T-cell (primary cell): ENCODE data around the gene ZCCHC3. TPM values are rescaled to one million over a fixed set of nuclear protein-coding genes. Genes with fewer than 3 reads are reported as not detected.

Source experiments
- ATAC-seq, 4 experiments: fragments of 200-7000 bp in 3 of 4; fragments of 150-1000 bp in 1 of 4; cut with Tn5 transposase; replicated peaks in 1 of 4; 1 replicate in 3 of 4; 2 replicates in 1 of 4; pipeline ENCODE4 v1.10.0; 2021; ENCODE audit warnings: moderate library complexity in 3 of 4, mild to moderate bottlenecking in 2 of 4, moderate number of reproducible peaks in 1 of 4
- CTCF ChIA-PET, 2 donors: fragments of 300-600 bp; sonication (Branson Sonifier 250); formaldehyde crosslinking; loops; one replicate each; lab custom pipeline; 2022; ENCODE audit warnings: antibody characterized with exemption in 2 of 2; lab: Charles Lee
- POLR2A ChIA-PET, 2 donors: fragments of 300-600 bp; sonication (Branson Sonifier 250); formaldehyde crosslinking; loops; one replicate each; lab custom pipeline; 2022; ENCODE audit warnings: antibody characterized with exemption in 2 of 2; lab: Charles Lee
- DNase-seq, 35 experiments: peaks; one replicate each; pipeline versions ENCODE4 v3.0.0 to v3.0.0-alpha.2; 2013 to 2023
- H3K27ac ChIP-seq: one replicate; pipeline ENCODE4 v1.5.1; 2013; ENCODE audit warnings: low read length
- H3K27me3 ChIP-seq, 2 experiments: replicated peaks in 1 of 2; 1 replicate in 1 of 2; 2 replicates in 1 of 2; pipeline versions ENCODE4 v1.6.1 to v1.7.0; 2013; ENCODE audit warnings: low read length in 1 of 2, mixed read lengths in 1 of 2; ENCODE audit not compliant: control insufficient read depth in 2 of 2, insufficient read depth in 2 of 2; ENCODE audit errors: extremely low read depth in 1 of 2
- H3K36me3 ChIP-seq, 2 donors: 1 replicate in 1 of 2; 2 replicates in 1 of 2; pipeline versions ENCODE4 v1.6.1 to v1.7.0; 2013; ENCODE audit warnings: low read length in 1 of 2; ENCODE audit not compliant: control insufficient read depth in 2 of 2, insufficient read depth in 1 of 2; ENCODE audit errors: extremely low read depth in 1 of 2
- H3K4me1 ChIP-seq, 2 experiments: 1 replicate in 1 of 2; 2 replicates in 1 of 2; pipeline versions ENCODE4 v1.6.1 to v1.7.0; 2013; ENCODE audit warnings: low read length in 2 of 2, mixed read lengths in 1 of 2; ENCODE audit not compliant: insufficient read depth in 2 of 2, control insufficient read depth in 1 of 2; ENCODE audit errors: extremely low read depth in 1 of 2
- H3K4me3 ChIP-seq, 2 donors: 1 replicate in 1 of 2; 2 replicates in 1 of 2; pipeline versions ENCODE4 v1.5.1 to v1.7.0; 2013; ENCODE audit warnings: mild to moderate bottlenecking in 2 of 2, low read length in 1 of 2, moderate library complexity in 1 of 2; ENCODE audit not compliant: control insufficient read depth in 1 of 2; ENCODE audit errors: extremely low read depth in 1 of 2
- H3K9me3 ChIP-seq: 2 replicates; pipeline ENCODE4 v1.7.0; 2013
- H3K27ac Mint-ChIP-seq, 2 donors: one replicate each; pipeline ENCODE4 v1.8.0; 2020 to 2021; ENCODE audit warnings: mild to moderate bottlenecking in 2 of 2, mixed read lengths in 2 of 2
- H3K27me3 Mint-ChIP-seq, 2 donors: one replicate each; pipeline ENCODE4 v1.8.0; 2021 to 2022; ENCODE audit warnings: mixed read lengths in 2 of 2
- H3K36me3 Mint-ChIP-seq: one replicate; pipeline ENCODE4 v1.8.0; 2021; ENCODE audit warnings: mixed read lengths
- H3K4me1 Mint-ChIP-seq, 3 donors: one replicate each; pipeline ENCODE4 v1.8.0; 2020 to 2022; ENCODE audit warnings: mixed read lengths in 3 of 3, mild to moderate bottlenecking in 1 of 3
- H3K4me3 Mint-ChIP-seq, 3 donors: one replicate each; pipeline ENCODE4 v1.8.0; 2020 to 2022; ENCODE audit warnings: mild to moderate bottlenecking in 3 of 3, mixed read lengths in 3 of 3, moderate library complexity in 3 of 3
- H3K9me3 Mint-ChIP-seq, 3 donors: one replicate each; pipeline ENCODE4 v1.8.0; 2020 to 2022; ENCODE audit warnings: mixed read lengths in 3 of 3
- WGBS: methylation state at CpG from one replicate; pipeline ENCODE4 v1.1.5; 2013; ENCODE audit warnings: missing lambda C conversion rate; ENCODE audit not compliant: insufficient coverage; 5-methylcytosine and 5-hydroxymethylcytosine counted together
- total RNA-seq, 35 experiments: library from RNA in 6 of 35; stranded (reverse) in 6 of 35; fragments of 120-200 nt in 1 of 35; gene quantifications; one replicate each; pipeline versions ENCODE4 v1.2.1 to v1.2.4 and lab custom pipeline; 2013 to 2026

ZCCHC3 gene
- total RNA-seq, 5 donors from 2014 or later (not counting 1 experiment from before 2014, with no cell fraction given), result 16.7 to 30.2 (median 27.3) TPM

DNA sequence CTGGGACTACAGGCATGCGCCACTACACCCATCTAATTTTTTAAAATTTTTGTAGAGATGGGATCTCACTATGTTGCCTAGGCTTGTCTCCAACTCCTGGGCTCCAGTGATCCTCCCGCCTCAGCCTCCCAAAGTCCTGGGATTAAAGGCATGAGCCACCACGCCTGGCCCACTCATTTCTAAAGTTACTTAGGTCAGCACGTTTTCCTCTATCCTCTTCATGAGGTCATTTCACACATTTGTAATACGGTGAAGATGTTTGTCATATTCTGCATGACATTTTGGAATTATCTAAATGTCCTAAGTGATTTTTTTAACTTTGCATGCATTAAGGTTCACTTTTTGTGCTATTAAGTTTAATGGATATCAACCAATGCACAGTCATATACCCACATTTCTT, 16.0 kb downstream of the ZCCHC3 start:
- ATAC-seq (no peak), DNase-seq (no peak)
- ChIA-PET POLR2A (interaction anchor here in 1 of 2 donors (0.6 kb wide), 1 partner anchor 43 kb away, joined by 4 read pairs; no protein-coding TSS in a partner anchor), CTCF (no interaction called here)
- H3K4me1 ChIP-seq, result peaks cover 0 to 9% of the 10 kb centered on the region in 2 experiments
- no peaks in the 10 kb centered on the region for H3K27me3 Mint-ChIP-seq
- no CpG with 5 or more reads among the region's 5 CpGs for WGBS
- H3K4me1 Mint-ChIP-seq, result peaks cover 15% of the 10 kb centered on the region in 3 donors
- H3K27ac ChIP-seq, result no peak overlapping the region
- no peak overlapping the region for H3K4me3 ChIP-seq
- H3K27me3 ChIP-seq, result peaks cover 0 to 5% of the 10 kb centered on the region in 2 experiments
- H3K36me3 ChIP-seq, result no peaks in the 10 kb centered on the region
- H3K9me3 ChIP-seq, result no peaks in the 10 kb centered on the region
- H3K9me3 Mint-ChIP-seq, result no peaks in the 10 kb centered on the region
- H3K4me3 Mint-ChIP-seq, result no peak overlapping the region
- no peak overlapping the region for H3K27ac Mint-ChIP-seq
- H3K36me3 Mint-ChIP-seq, result peaks cover 4% of the 10 kb centered on the region

DNA sequence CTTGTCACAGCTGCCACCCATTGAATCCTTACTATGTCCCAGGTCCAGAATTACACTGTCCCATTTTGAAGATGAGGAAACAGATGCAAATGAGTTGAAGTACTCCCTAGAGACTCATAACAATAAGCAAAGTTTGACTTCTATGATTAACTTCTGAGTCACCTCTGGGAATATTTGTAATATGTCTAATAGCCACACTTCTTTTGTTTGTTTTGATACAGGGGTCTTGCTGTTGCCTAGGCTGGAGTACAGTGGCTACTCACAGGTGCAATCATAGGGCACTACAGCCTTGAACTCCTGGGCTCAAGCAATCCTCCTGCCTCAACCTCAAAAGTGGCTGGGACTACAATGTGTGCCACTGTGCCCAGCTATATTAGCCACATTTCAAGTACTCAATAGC, 16.6 kb downstream of the ZCCHC3 start:
- Mint-ChIP-seq H3K36me3 (peaks cover 4% of the 10 kb centered on the region), H3K4me1 (peaks cover 15% of the 10 kb centered on the region in 3 donors), H3K4me3 (no peak overlapping the region), H3K9me3 (no peaks in the 10 kb centered on the region), H3K27ac (no peak overlapping the region), H3K27me3 (no peaks in the 10 kb centered on the region)
- no peak for ATAC-seq
- CTCF ChIA-PET, result no interaction called here
- peaks cover 0 to 9% of the 10 kb centered on the region in 2 experiments for H3K4me1 ChIP-seq
- H3K27ac ChIP-seq, result no peak overlapping the region
- no peaks in the 10 kb centered on the region for H3K9me3 ChIP-seq
- POLR2A ChIA-PET, result no interaction called here
- no peaks in the 10 kb centered on the region for H3K36me3 ChIP-seq
- DNase-seq, result no peak
- H3K27me3 ChIP-seq, result peaks cover 0 to 5% of the 10 kb centered on the region in 2 experiments
- H3K4me3 ChIP-seq, result no peak overlapping the region

DNA sequence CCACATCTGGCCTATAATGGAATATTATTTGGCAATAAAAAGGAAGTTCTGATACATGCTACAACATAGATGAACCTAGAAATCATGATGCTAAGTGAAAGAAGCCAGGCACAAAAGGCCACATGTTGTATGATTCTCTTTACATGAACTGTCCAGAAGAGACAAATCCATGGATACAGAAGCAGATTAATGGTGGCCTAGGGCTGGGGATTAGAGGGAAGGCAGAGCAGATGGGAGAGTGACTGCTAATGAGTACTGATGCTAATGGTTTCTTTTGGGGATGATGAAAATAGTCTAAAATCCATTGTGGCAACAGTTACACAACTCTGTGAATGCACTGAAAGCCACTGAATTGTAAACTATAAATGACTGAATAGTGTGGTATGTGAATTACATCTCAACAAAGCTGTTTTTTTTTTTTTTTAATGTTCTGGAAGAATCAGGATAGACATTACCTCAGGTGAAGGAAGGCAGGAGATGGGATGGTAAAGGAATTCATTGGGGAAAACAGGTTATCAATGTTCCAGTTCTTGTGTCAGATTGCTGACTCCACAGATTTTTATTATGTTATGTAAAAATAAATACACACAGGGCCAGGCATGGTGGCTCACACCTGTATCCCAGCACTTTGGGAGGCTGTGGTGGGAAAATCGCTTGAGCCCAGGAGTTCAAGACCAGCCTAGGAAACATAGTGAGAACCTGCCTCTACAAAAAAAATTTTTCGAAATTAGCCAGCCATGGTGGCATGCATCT, 19.1 kb downstream of the ZCCHC3 start:
- POLR2A ChIA-PET, result no interaction called here
- H3K27me3 Mint-ChIP-seq, result no peaks in the 10 kb centered on the region
- ATAC-seq (no peak), DNase-seq (no peak)
- H3K27ac Mint-ChIP-seq, result no peak overlapping the region
- no peaks in the 10 kb centered on the region for H3K9me3 Mint-ChIP-seq
- H3K4me3 Mint-ChIP-seq, result no peak overlapping the region
- H3K27ac ChIP-seq, result no peak overlapping the region
- H3K4me1 ChIP-seq, result no peaks in the 10 kb centered on the region
- H3K9me3 ChIP-seq, result no peaks in the 10 kb centered on the region
- no peaks in the 10 kb centered on the region for H3K36me3 ChIP-seq
- peaks cover 7% of the 10 kb centered on the region for H3K36me3 Mint-ChIP-seq
- CTCF ChIA-PET, result no interaction called here
- peaks cover 0 to 2% (median 0%) of the 10 kb centered on the region in 3 donors for H3K4me1 Mint-ChIP-seq
- H3K27me3 ChIP-seq, result no peaks in the 10 kb centered on the region
- WGBS, result 100% methylated on average over 2 of the region's 2 CpGs
- no peak overlapping the region for H3K4me3 ChIP-seq

DNA sequence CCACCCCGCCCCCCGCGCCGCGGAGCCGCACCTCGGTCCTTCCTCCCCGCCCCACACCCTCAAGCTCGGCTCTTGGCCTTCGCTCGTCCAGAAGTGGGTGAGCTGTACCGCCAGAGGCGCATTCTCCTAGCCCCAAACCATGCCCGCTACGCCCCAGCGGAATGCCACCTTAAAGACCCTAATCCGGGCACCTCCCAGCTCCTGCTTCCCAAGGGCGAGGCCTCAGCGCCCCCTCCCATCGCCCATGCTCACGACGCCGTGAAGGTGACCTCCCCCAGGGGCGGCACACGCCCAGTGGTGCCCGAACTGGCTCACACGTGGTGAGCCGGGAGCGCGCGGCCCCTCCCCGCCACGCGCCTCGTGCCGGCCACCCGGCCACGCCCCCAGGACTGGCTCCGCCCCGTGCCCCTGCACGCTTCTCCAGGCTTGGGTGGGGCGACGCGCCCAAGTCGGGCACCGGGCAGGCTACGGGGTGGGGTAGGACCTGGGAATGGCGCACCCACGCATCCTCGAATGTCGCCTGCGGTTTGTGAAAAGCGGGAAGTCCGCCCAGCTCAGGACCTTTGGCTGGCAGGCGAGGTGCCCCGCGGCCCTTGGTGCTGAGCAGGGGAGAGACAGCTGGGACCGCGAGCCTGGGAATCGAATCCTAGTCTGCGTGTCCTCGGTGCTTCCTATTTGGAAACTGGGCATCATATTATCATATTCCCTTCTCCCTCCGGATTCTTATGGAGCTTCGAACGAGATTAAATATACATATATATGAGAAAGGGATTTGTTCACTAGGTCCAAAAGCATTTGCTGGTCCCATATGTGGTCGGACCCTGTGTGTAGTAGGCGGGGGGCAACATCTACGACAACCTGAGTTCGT, 27.0 kb downstream of the ZCCHC3 start:
- Histone ChIP-seq H3K4me3 (peak overlapping the region; percentile 73 to 84), H3K27me3 (no peaks in the 10 kb centered on the region), H3K4me1 (peaks cover 7 to 42% of the 10 kb centered on the region in 2 experiments), H3K36me3 (no peaks in the 10 kb centered on the region), H3K9me3 (no peaks in the 10 kb centered on the region), H3K27ac (peak overlapping the region; percentile 62)
- peak; percentile 61 to 92 (median 81) for DNase-seq
- ATAC-seq, result peak; percentile 58 to 62 (median 61)
- H3K4me3 Mint-ChIP-seq, result peak overlapping the region; percentile 84 to 90 (median 87)
- no peaks in the 10 kb centered on the region for H3K27me3 Mint-ChIP-seq
- no peaks in the 10 kb centered on the region for H3K9me3 Mint-ChIP-seq
- H3K27ac Mint-ChIP-seq, result peak overlapping the region; percentile 81 to 90
- H3K4me1 Mint-ChIP-seq, result peaks cover 22 to 25% (median 24%) of the 10 kb centered on the region in 3 donors
- under 1% methylated on average over 54 of the region's 69 CpGs for WGBS
- ChIA-PET CTCF (interaction anchor here in 1 of 2 donors (0.6 to 2.5 kb wide), 7 partner anchors 10 to 505 kb away, joined by 3 to 11 read pairs (median 3); no protein-coding TSS in a partner anchor), POLR2A (interaction anchor here (0.7 to 0.8 kb wide), 2 partner anchors 14 to 26 kb away, joined by 4 to 5 read pairs; no protein-coding TSS in a partner anchor)
- peaks cover 3% of the 10 kb centered on the region for H3K36me3 Mint-ChIP-seq

DNA sequence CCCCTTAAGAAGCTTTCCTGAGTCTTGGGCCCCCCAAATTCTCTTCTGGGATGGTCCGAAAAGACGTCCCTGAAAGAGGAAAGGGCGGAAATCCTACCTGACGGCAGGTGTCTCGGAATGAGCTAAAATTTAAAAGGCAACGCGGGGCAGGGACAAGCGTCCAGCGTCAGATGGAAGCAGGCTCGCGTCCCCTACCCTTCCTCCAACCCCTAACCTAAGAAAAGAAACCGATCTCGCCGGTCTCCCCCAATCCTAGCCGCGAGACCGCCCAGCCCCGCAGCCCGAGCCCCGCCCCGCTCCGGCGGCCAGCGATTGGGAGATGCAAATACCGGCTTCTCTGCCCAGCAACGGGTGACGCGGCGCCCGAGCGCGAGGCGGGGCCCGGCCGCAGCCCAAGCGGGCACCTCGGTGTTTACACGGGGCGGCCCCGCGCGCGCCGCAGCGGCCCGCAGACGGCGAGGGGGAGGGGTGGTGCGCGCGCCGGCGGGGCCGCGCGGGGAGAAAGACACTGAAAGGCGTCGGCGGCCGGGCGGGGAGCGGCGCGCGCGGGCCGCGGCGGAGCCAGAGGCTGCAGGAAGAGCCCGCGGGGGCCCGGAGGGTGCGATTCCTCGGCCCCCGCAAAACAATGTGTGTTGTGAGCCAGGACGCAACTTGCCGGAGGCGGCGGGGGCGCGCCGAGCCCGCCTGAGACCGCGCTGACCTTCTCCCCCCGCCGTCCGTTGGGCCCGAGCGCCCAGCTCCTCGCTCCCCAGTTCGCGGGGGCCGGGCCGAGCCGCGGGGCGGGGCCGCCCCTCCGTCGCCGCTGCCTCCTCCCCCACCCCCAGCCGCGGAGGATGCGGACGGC, 27.9 kb downstream of the ZCCHC3 start, which contains the start of gene SOX12:
SOX12 (plus strand) TSS at position 508 of the 844 bp plus-strand sequence. CDS start 373 bp downstream, outside the sequence.
- DNase-seq (peak; percentile 90 to 98 (median 95)), ATAC-seq (peak; percentile 75 to 79 (median 78))
- H3K4me3 ChIP-seq, result peak within 1 kb of the TSS; percentile 73 to 84
- WGBS, result under 1% methylated on average over 93 of the region's 106 CpGs
- no peaks in the 10 kb centered on the region for H3K27me3 ChIP-seq
- H3K9me3 ChIP-seq, result no peaks in the 10 kb centered on the region
- ChIA-PET CTCF (interaction anchor here in 1 of 2 donors (0.6 to 2.1 kb wide), 4 partner anchors 26 to 505 kb away, joined by 3 to 11 read pairs (median 3); no protein-coding TSS in a partner anchor), POLR2A (interaction anchor here in 1 of 2 donors (0.8 kb wide), 1 partner anchor 15 kb away, joined by 4 read pairs; no protein-coding TSS in a partner anchor)
- Mint-ChIP-seq H3K4me1 (peaks cover 28 to 32% (median 29%) of the 10 kb centered on the region in 3 donors), H3K27me3 (no peaks in the 10 kb centered on the region), H3K27ac (peak within 1 kb of the TSS; percentile 81 to 90), H3K9me3 (no peaks in the 10 kb centered on the region), H3K4me3 (peak within 1 kb of the TSS; percentile 84 to 90 (median 87)), H3K36me3 (peaks cover 3% of the 10 kb centered on the region)
- H3K27ac ChIP-seq, result peak within 1 kb of the TSS; percentile 62
- peaks cover 12 to 42% of the 10 kb centered on the region in 2 experiments for H3K4me1 ChIP-seq
- H3K36me3 ChIP-seq, result no peaks in the 10 kb centered on the region
